Thoracic aorta endothelial cell (primary cell): ENCODE results near the gene MESP1. TPM values are rescaled to one million over a fixed set of nuclear protein-coding genes. Genes with fewer than 3 reads are reported as not detected.

Experiments used
- small RNA-seq: library from RNA; depleted of rRNA; stranded (forward); fragments of <200 nt; gene quantifications from one replicate; pipeline ENCODE3, GENCODE V24; 2012
- total RNA-seq: library from RNA; depleted of rRNA; stranded (reverse); fragments of >200 nt; gene quantifications from 2 replicates; pipeline ENCODE4 v1.2.3, GENCODE V29; 2012

The MESP1 gene, protein sequence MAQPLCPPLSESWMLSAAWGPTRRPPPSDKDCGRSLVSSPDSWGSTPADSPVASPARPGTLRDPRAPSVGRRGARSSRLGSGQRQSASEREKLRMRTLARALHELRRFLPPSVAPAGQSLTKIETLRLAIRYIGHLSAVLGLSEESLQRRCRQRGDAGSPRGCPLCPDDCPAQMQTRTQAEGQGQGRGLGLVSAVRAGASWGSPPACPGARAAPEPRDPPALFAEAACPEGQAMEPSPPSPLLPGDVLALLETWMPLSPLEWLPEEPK
- total RNA-seq = 0.36 and 0.66 TPM in 2 replicates

GRCh38 chr15:89750560-89751542 is at the start of gene MESP1:
MESP1 (minus strand) TSS chr15:89751249; CDS start chr15:89751231, 18 bp downstream.

DNA sequence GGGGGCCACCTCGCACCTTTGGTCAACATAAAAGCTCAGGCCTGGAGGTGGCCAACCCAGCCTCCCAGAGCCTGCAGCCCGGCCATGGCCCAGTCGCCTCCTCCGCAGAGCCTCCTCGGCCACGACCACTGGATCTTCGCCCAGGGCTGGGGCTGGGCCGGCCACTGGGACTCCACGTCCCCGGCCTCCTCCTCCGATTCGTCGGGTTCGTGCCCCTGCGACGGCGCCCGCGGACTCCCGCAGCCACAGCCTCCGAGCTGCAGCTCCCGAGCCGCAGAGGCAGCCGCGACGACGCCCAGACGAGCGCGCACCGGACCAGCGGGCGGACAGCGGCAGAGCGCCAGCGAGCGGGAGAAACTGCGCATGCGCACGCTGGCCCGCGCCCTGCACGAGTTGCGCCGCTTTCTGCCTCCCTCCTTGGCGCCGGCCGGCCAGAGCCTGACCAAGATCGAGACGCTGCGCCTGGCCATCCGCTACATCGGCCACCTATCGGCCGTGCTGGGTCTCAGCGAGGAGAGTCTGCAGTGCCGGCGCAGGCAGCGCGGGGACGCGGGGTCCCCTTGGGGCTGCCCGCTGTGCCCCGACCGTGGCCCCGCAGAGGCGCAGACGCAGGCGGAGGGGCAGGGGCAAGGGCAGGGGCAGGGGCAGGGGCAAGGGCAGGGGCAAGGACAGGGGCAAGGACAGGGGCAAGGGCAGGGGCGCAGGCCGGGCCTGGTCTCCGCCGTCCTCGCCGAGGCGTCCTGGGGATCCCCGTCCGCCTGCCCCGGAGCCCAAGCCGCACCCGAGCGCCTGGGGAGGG is 25.4 kb upstream of the MESP1 start, which contains the start of gene MESP2:
Gene MESP2 (plus strand): TSS at position 59 of the 799 bp plus-strand sequence. CDS start 26 bp downstream, at position 85.

Small RNAs within 50 kb of the gene (small RNA-seq; reads per million reads assigned to genes)
- not detected for gene RNU6-132P

Other genes with a start within 250 kb of the MESP1 start
- gene TICRR, start 175.8 kb downstream of the MESP1 start, total RNA-seq = 10.9 and 16.2 TPM in 2 replicates
- gene KIF7, start 95.8 kb downstream of the MESP1 start, total RNA-seq = 6.5 and 7.8 TPM in 2 replicates
- under 0.01 TPM in 1 of 2 replicates, not detected in the other for gene PLIN1, start 71.9 kb downstream of the MESP1 start, total RNA-seq
- 3.1 and 5.2 TPM in 2 replicates for gene PEX11A, start 60.5 kb downstream of the MESP1 start, total RNA-seq
- gene WDR93, start 60.4 kb downstream of the MESP1 start, total RNA-seq = 0.13 TPM in 1 of 2 replicates, not detected in the other
- gene MESP2, start 25.1 kb upstream of the MESP1 start, total RNA-seq = 0.14 and 0.27 TPM in 2 replicates
- 19.0 and 70.2 TPM in 2 replicates for gene ANPEP, start 63.6 kb upstream of the MESP1 start, total RNA-seq
- gene AP3S2, start 142.7 kb upstream of the MESP1 start, total RNA-seq = 39.5 and 53.2 TPM in 2 replicates
- gene ARPIN, start 161.7 kb upstream of the MESP1 start, total RNA-seq = 12.0 and 16.3 TPM in 2 replicates